ENCODE measurements around the gene DCUN1D3. TPM values are rescaled to one million over a fixed set of nuclear protein-coding genes. Genes with fewer than 3 reads are reported as not detected.
"Not testable (repeated sequence)": the region's sequence is repeated elsewhere in the genome, so short reads cannot be mapped to it uniquely, and the experiment has no call there.

Gene DCUN1D3
- total RNA-seq, 1 donor from 2014 or later: 9.8 TPM

DNA sequence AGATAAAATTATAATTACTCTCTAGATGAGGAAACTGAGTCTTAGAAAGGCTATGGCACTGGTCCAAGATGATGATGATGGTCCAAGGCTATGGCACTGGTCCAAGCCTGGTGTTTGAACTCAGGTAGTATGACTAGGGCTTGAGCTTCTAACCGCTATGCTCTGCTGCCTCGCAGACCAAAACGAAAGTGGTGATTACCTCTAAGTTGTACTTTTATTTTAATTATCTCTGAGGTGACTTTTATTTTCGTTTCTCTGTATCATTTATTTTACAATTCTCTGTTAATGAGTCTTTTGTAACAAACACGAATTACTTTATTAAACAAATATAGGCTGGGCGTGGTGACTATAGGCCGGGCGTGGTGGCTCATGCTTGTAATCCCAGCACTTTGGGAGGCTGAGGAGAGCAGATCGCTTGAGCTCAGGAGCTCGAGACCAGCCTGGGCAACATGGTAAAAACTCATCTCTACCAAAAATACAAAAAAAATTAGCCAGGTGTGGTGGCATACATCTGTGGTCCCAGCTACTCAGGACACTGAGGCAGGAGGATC lies 88.2 kb downstream of the DCUN1D3 start:
- TF ChIP-seq, protein P1, sequence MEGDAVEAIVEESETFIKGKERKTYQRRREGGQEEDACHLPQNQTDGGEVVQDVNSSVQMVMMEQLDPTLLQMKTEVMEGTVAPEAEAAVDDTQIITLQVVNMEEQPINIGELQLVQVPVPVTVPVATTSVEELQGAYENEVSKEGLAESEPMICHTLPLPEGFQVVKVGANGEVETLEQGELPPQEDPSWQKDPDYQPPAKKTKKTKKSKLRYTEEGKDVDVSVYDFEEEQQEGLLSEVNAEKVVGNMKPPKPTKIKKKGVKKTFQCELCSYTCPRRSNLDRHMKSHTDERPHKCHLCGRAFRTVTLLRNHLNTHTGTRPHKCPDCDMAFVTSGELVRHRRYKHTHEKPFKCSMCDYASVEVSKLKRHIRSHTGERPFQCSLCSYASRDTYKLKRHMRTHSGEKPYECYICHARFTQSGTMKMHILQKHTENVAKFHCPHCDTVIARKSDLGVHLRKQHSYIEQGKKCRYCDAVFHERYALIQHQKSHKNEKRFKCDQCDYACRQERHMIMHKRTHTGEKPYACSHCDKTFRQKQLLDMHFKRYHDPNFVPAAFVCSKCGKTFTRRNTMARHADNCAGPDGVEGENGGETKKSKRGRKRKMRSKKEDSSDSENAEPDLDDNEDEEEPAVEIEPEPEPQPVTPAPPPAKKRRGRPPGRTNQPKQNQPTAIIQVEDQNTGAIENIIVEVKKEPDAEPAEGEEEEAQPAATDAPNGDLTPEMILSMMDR (IDR thresholded peaks at IDR 0.05; ENCODE audit: borderline replicate concordance): no peak
- Histone ChIP-seq H3K4me1 (peaks cover 6% of the 10 kb centered on the region), H3K27ac (replicated peaks) (no peak overlapping the region), H3K27me3 (ENCODE audit: low read depth) (no peaks in the 10 kb centered on the region), H3K4me3 (no peak overlapping the region), H3K9me3 (replicated peaks) (no peaks in the 10 kb centered on the region), H3K36me3 (no peaks in the 10 kb centered on the region)
- no peak for DNase-seq
- intact Hi-C loops (cut with micrococcal nuclease): no loop called here

DNA sequence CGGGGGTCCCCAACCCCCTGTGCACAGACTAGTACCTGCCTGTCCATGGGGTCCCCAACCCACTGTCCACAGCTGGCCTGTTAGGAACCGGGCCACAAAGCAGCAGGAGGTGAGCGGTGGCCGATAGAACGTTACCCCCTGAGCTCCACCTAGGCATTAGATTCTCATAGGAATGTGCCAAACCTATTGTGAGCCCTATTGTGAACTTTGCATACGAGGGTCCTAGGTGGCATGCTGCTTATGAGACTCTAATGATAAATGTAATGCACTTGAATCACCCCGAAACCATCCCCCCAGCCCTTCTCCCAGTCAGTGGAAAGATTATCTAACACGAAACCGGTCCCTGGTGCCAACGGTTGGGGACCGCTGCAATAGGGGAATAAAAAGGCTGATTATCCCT lies 92.3 kb downstream of the DCUN1D3 start:
- Histone ChIP-seq H3K27me3 (ENCODE audit: low read depth) (no peaks in the 10 kb centered on the region), H3K9me3 (replicated peaks) (no peaks in the 10 kb centered on the region), H3K27ac (replicated peaks) (no peak overlapping the region), H3K4me3 (no peak overlapping the region), H3K36me3 (no peaks in the 10 kb centered on the region), H3K4me1 (peaks cover 30% of the 10 kb centered on the region)
- DNase-seq: no peak
- intact Hi-C loops (cut with micrococcal nuclease): no loop called here
- TF ChIP-seq, protein P1 (IDR thresholded peaks at IDR 0.05; ENCODE audit: borderline replicate concordance): no peak

DNA sequence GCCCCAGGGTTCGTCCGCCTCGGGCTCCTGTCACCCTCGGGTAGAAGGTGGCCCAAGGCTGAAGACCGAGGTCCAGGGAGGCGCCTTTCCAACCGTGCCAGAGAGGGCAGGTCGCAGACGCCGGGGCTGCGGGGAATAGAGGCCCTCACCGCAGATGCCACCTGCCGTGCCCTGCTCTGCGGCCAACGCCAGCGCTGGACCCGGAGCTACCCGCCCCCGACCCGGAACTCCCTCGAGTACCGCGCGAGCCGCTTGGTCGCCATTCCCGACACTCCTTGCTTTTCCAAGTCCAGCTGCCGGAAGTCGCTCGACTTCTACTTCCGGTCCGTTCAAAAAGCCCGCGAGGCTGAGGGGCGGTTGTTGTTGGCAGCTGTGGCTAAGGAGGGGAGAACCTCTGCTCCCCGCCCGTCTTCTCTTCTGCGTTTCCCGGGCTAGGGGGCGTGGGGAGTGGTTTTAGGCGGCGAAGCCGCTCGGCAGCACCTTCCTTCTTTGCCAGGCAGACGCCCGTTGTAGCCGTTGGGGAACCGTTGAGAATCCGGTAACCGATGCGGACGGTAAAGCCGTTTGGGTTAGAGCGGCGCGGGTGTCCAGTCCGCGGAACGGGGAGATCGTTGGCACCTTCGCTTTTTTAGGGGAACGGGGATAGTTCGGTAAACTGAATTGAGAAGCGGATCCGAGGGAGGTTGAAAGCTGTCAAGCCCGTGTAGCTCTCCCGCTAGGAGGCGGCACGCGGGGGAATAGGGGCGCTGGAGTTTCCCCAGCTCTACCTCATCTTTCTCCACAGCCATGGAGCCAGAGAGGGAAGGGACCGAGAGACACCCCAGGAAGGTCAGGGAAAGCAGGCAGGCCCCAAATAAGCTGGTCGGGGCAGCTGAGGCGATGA lies 93.7 kb downstream of the DCUN1D3 start, which contains the start of the genes ERI2 and REXO5:
Gene ERI2, minus strand, starts transcription at position 305 of the 883 bp plus-strand sequence. Its CDS starts 42 bp downstream, at position 263.
Gene REXO5, plus strand, starts transcription at position 360 of the 883 bp plus-strand sequence. Its CDS starts 427 bp downstream, at position 787.
- Histone ChIP-seq H3K36me3 (peaks cover under 1% of the 10 kb centered on the region), H3K4me1 (peaks cover 30% of the 10 kb centered on the region), H3K9me3 (replicated peaks) (no peaks in the 10 kb centered on the region), H3K27me3 (ENCODE audit: low read depth) (no peaks in the 10 kb centered on the region), H3K27ac (replicated peaks) (peak within 1 kb of the TSS; percentile 96), H3K4me3 (peak within 1 kb of the TSS; percentile 94)
- TF ChIP-seq, protein P1 (IDR thresholded peaks at IDR 0.05; ENCODE audit: borderline replicate concordance): peak; percentile 55
- peak; percentile 91 for DNase-seq
- intact Hi-C loops (cut with micrococcal nuclease): no loop called here

DNA sequence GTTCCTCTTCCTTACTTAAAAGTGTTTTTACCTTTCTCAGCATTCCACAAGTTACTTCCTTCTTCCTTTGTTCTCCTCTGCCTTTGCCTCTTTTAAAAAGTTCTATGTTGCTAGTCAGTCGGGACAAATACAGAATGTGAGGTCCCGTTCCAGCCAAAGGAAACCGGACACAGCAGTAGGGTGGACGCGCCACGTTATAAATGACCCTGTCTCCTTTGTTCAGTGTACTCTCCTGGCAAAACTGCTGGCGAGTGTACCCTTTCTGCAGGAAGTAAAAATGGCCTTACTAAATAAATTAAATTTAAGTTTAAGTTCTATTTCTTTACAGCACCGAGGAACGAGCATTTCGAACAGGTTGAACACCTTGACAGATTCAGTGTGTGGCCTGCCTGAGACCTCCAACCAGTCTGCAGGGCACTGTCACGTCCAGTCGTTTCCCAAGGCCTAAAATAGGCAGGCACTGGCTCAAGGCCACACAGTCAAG lies 94.4 kb downstream of the DCUN1D3 start:
- H3K9me3 ChIP-seq (replicated peaks); H3K36me3 ChIP-seq; intact Hi-C loops (cut with micrococcal nuclease); H3K27me3 ChIP-seq (ENCODE audit: low read depth): not testable (repeated sequence)
- Histone ChIP-seq H3K4me1 (peaks cover 30% of the 10 kb centered on the region), H3K4me3 (peak overlapping the region; percentile 94), H3K27ac (replicated peaks) (peak overlapping the region; percentile 96)
- DNase-seq: peak; percentile 21

Other genes with a start within 250 kb of the DCUN1D3 start
- gene ACSM1, start 202.7 kb downstream of the DCUN1D3 start, total RNA-seq: 0.27 TPM
- 18.3 TPM for gene THUMPD1, start 158.5 kb downstream of the DCUN1D3 start, total RNA-seq
- 10.0 TPM for gene ACSM3, start 136.3 kb downstream of the DCUN1D3 start, total RNA-seq
- 9.8 TPM for gene ERI2, start 93.9 kb downstream of the DCUN1D3 start, total RNA-seq
- gene REXO5, start 93.8 kb downstream of the DCUN1D3 start, total RNA-seq: 5.9 TPM
- gene LYRM1, start 413 bp upstream of the DCUN1D3 start, total RNA-seq: 45.4 TPM